ENCODE measurements around the gene STEAP1B.

The STEAP1B gene

GRCh38 chr7:22469371-22470143 lies 30.4 kb downstream of the STEAP1B start:
- in situ Hi-C loops (cut with MboI; ENCODE audit: low pct_unique_long_range_greater_than_20kb, low sequenced_read_pairs, unreplicated experiment) = no loop called here
- no peak for DNase-seq (ENCODE audit: low spot score)
- no peak for TF ChIP-seq CTCF (IDR thresholded peaks at IDR 0.05; ENCODE audit: extremely low read depth, insufficient read depth, missing control alignments)

DNA sequence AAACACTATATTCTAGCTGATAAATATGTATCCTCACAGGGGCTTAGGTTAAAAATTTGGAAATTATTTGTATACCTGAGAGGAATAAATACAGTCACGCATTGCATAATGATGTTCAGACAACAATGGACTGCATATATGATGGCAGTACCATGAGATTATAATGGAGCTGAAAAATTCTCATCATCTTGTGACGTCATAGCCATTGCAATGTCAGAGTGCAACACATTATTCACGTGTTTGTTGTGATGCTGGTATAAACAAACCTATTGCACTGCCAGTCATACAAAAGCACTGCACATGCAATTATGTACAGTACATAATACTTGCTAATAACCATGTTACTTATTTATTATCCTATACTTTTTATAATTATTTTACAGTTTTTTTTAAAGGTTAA lies 31.4 kb downstream of the STEAP1B start:
- TF ChIP-seq CTCF (IDR thresholded peaks at IDR 0.05; ENCODE audit: extremely low read depth, insufficient read depth, missing control alignments) = no peak
- in situ Hi-C loops (cut with MboI; ENCODE audit: low pct_unique_long_range_greater_than_20kb, low sequenced_read_pairs, unreplicated experiment) = no loop called here
- no peak for DNase-seq (ENCODE audit: low spot score)

DNA sequence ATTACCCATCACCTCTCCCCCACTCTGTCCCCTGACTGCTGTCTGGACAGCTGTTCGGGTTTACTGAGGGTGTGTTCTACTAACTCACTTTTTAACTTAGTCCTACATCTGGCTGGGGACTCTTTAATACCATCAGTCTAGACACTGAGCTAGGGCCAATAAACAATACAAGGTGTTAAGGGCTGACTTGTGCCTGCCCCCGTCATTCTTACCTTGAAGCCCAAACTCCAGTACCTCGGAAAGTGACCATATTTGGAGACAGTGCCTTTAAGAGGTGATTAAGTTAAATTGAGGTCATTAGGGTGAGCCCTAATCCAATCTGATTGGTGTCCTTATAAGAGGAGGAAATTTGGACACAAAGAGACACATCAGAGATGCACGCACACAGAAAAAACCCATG lies 35.7 kb downstream of the STEAP1B start:
- in situ Hi-C loops (cut with MboI; ENCODE audit: low pct_unique_long_range_greater_than_20kb, low sequenced_read_pairs, unreplicated experiment) = no loop called here
- no peak for TF ChIP-seq CTCF (IDR thresholded peaks at IDR 0.05; ENCODE audit: extremely low read depth, insufficient read depth, missing control alignments)
- no peak for DNase-seq (ENCODE audit: low spot score)

- in situ Hi-C loops (cut with MboI; ENCODE audit: low pct_unique_long_range_greater_than_20kb, low sequenced_read_pairs, unreplicated experiment) = no loop called here
- TF ChIP-seq CTCF (IDR thresholded peaks at IDR 0.05; ENCODE audit: extremely low read depth, insufficient read depth, missing control alignments) = no peak
- DNase-seq (ENCODE audit: low spot score) = no peak
Measured at GRCh38 chr7:22460363-22460988, 39.5 kb downstream of the STEAP1B start.

DNA sequence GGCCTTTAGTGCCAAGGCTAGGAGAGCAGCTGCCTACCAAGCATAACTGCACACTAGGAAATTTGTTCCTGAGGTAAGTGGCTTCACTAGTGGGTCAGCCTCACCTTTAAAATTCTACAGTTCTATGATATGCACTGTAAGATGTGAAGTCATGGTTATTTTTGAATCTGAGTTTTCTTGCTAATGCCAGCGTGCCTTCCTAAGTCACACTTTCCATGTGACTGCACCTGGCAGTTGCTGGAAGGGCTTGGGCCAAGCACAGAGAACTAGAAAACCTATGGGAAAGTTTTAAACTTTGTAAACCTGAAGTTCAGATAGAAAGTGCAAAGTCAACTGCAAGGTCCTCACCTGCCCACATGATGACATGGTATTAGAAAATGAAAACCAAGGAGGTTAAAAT lies 42.5 kb downstream of the STEAP1B start:
- in situ Hi-C loops (cut with MboI; ENCODE audit: low pct_unique_long_range_greater_than_20kb, low sequenced_read_pairs, unreplicated experiment) = no loop called here
- no peak for DNase-seq (ENCODE audit: low spot score)
- no peak for TF ChIP-seq CTCF (IDR thresholded peaks at IDR 0.05; ENCODE audit: extremely low read depth, insufficient read depth, missing control alignments)

GRCh38 chr7:22454446-22454845 lies 45.5 kb downstream of the STEAP1B start:
- no peak for DNase-seq (ENCODE audit: low spot score)
- no peak for TF ChIP-seq CTCF (IDR thresholded peaks at IDR 0.05; ENCODE audit: extremely low read depth, insufficient read depth, missing control alignments)
- in situ Hi-C loops (cut with MboI; ENCODE audit: low pct_unique_long_range_greater_than_20kb, low sequenced_read_pairs, unreplicated experiment) = no loop called here

Measured in GM13977 (cell line).